H1 (cell line): Measurements from ENCODE around the gene AMH. TPM values are rescaled to one million over a fixed set of nuclear protein-coding genes. Genes with fewer than 3 reads are reported as not detected.
A peak's percentile ranks its signal among the peaks of the same experiment; 100 is the strongest.

Experiments
- ASH2L ChIP-seq: fragments of 200-600, 300-600 bp; sonication (generic); IDR thresholded peaks from one replicate; pipeline ENCODE4 v1.7.1; 2017; ENCODE audit warnings: low read length
- BCL11A ChIP-seq, 2 experiments: IDR thresholded peaks; one replicate each; pipeline ENCODE4 v1.6.1; 2011; ENCODE audit warnings: low read depth in 2 of 2, low read length in 2 of 2, mild to moderate bottlenecking in 2 of 2
- BRCA1 ChIP-seq: IDR thresholded peaks from 2 replicates; pipeline ENCODE4 v1.6.1; 2012; ENCODE audit warnings: low read depth, low read length, improper control_type of control experiment
- CHD1 ChIP-seq: IDR thresholded peaks from 2 replicates; pipeline ENCODE4 v1.6.1; 2012; ENCODE audit warnings: low read depth, low read length, improper control_type of control experiment
- HDAC2 ChIP-seq, 2 experiments: fragments of 300-600 bp in 1 of 2; sonication (generic) in 1 of 2; IDR thresholded peaks; 2 replicates each; pipeline ENCODE4 v1.6.1; 2011 to 2012; ENCODE audit warnings: low read depth in 2 of 2, low read length in 2 of 2, mild to moderate bottlenecking in 2 of 2, moderate library complexity in 2 of 2, borderline replicate concordance in 1 of 2, inconsistent platforms in 1 of 2
- MAFK ChIP-seq: IDR thresholded peaks from 2 replicates; pipeline ENCODE4 v1.6.1; 2012; ENCODE audit warnings: low read depth, mild to moderate bottlenecking, improper control_type of control experiment, low read length
- NANOG ChIP-seq: IDR thresholded peaks from 2 replicates; pipeline ENCODE4 v1.6.1; 2011; ENCODE audit warnings: low read length, low read depth, mild to moderate bottlenecking, inconsistent platforms; ENCODE audit not compliant: insufficient read depth, poor library complexity, severe bottlenecking
- PHF8 ChIP-seq: fragments of 200-600 bp; sonication (generic); conservative IDR thresholded peaks from 2 replicates; pipeline ENCODE4 v1.7.1; 2012; ENCODE audit warnings: low read depth, mild to moderate bottlenecking, inconsistent platforms, low read length, moderate library complexity
- POLR2A ChIP-seq, 2 experiments: IDR thresholded peaks; 1 replicate in 1 of 2; 2 replicates in 1 of 2; pipeline ENCODE4 v1.6.1; 2011; ENCODE audit warnings: low read depth in 2 of 2, low read length in 2 of 2, mild to moderate bottlenecking in 2 of 2; ENCODE audit errors: control extremely low read depth in 1 of 2
- POLR2AphosphoS5 ChIP-seq: IDR thresholded peaks from 2 replicates; pipeline ENCODE4 v1.6.1; 2011; ENCODE audit warnings: low read depth, low read length
- RFX5 ChIP-seq: IDR thresholded peaks from 2 replicates; pipeline ENCODE4 v1.6.1; 2011; ENCODE audit warnings: low read depth, low read length, improper control_type of control experiment, borderline replicate concordance
- SIN3A ChIP-seq, 2 experiments: IDR thresholded peaks in 1 of 2; conservative IDR thresholded peaks in 1 of 2; 2 replicates each; pipeline ENCODE4 v1.6.1; 2011 to 2012; ENCODE audit warnings: low read length in 2 of 2, improper control_type of control experiment in 1 of 2, low read depth in 1 of 2, mild to moderate bottlenecking in 1 of 2
- SP1 ChIP-seq: IDR thresholded peaks from 2 replicates; pipeline ENCODE4 v1.6.1; 2011; ENCODE audit warnings: low read depth, low read length
- SP4 ChIP-seq: IDR thresholded peaks from 2 replicates; pipeline ENCODE4 v1.6.1; 2012; ENCODE audit warnings: low read length, inconsistent platforms
- TAF7 ChIP-seq: optimal IDR thresholded peaks from 2 replicates; pipeline ENCODE3; 2011; ENCODE audit warnings: low read depth, mild to moderate bottlenecking, inconsistent platforms, low read length, moderate library complexity, borderline replicate concordance
- TBP ChIP-seq: IDR thresholded peaks from 2 replicates; pipeline ENCODE4 v1.6.1; 2011; ENCODE audit warnings: low read depth, low read length, improper control_type of control experiment
- polyA plus RNA-seq, 7 experiments: library from polyadenylated mRNA; depleted of rRNA in 3 of 7; stranded (reverse) in 5 of 7; unstranded in 2 of 7; fragments of >200 nt in 5 of 7; fragments of 200-250 nt in 2 of 7; gene quantifications; 1 replicate in 5 of 7; 2 replicates in 1 of 7; 4 replicates in 1 of 7; pipeline versions ENCODE4 v1.2.1 to v1.2.3, GENCODE V29; 2011 to 2013; ENCODE audit warnings: missing spikeins in 2 of 7, mixed read lengths in 2 of 7
- total RNA-seq: library from RNA; stranded (reverse); fragmentation: NEBNext Ultra II Directional; extraction: Animal tissue kit (Norgen Biotek cat#: 25700); gene quantifications from 2 replicates; pipeline ENCODE4 v1.2.1, GENCODE V29; 2021
- TF ChIP-seq, protein P1 (sequence below): IDR thresholded peaks from 2 replicates; pipeline ENCODE4 v1.6.1; 2012; ENCODE audit warnings: inconsistent platforms
- TF ChIP-seq, protein P2 (sequence below): IDR thresholded peaks from 2 replicates; pipeline ENCODE4 v1.6.1; 2012; ENCODE audit warnings: inconsistent platforms
- TF ChIP-seq, protein P3 (sequence below): IDR thresholded peaks from 2 replicates; pipeline ENCODE4 v1.6.1; 2011; ENCODE audit warnings: low read length, improper control_type of control experiment

Gene AMH
- total and polyA plus RNA-seq, 2 of the 8 experiments (the other 6 are each of a cell fraction or from before 2014, with no cell fraction given) = 10.5 to 15.4 TPM

DNA sequence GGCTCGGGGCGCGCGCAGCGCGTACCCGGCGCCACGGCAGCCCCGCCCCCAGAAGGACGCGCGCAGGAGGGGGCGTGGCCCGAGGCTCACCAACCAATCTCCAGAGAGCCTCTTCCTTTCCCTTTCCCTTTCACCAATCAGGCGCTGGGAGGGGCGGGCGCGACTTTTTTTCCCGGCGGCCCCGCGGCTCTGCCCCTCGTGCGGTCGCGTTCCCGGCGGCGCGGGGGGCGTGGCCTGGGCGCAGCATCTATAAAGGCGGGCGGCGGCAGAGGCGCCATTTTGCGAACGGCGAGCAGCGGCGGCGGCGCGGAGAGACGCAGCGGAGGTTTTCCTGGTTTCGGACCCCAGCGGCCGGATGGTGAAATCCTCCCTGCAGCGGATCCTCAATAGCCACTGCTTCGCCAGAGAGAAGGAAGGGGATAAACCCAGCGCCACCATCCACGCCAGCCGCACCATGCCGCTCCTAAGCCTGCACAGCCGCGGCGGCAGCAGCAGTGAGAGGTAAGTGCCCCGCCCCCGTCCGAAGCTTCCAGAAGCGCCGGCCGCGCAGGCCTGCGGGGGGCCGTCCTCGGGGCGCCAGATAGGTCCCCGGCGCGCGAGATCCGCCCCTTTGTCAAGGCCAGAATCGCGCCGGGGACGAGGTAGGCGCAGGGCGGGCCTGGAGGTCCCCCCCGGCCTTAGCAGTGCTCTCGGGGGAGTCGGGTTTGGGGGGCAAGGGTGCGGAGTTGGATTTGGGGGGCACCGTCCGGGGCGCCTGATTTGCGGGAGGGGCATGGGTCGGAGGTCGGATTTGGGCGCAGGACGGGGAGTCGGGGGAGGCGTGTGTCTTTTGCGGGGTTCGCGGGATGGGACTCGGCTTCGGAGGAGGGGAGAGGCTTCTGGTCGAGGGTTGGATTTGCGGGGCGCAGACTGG lies 20.4 kb downstream of the AMH start (continued):
- TF ChIP-seq SP1 (peak; percentile 88), CHD1 (peak; percentile 31; the same call in 1 of the 2 replicates), POLR2A (IDR thresholded peaks at IDR 0.05; ENCODE audit: control extremely low read depth in 1 of 2, low read depth in 2 of 2, low read length in 2 of 2) (peak; percentile 99), BCL11A (IDR thresholded peaks at IDR 0.05; ENCODE audit: low read depth in 2 of 2, low read length in 2 of 2) (no peak), RFX5 (no peak), TBP (peak; percentile 98), SIN3A (conservative IDR thresholded peaks at IDR 0.05 in 1 of 2, IDR thresholded peaks at IDR 0.05 in 1 of 2; ENCODE audit: low read depth in 1 of 2, low read length in 2 of 2) (peak; percentile 63 to 74; a peak in 1 of 4 replicates), NANOG (no peak), PHF8 (peak; percentile 99), ASH2L (peak; percentile 71), MAFK (no peak), HDAC2 (IDR thresholded peaks at IDR 0.05; ENCODE audit: borderline replicate concordance in 1 of 2, low read depth in 2 of 2, low read length in 2 of 2) (0 out of 4 replicates have a peak, but pooled peaks of 1 of the 2 experiments have one; percentile 61), SP4 (peak; percentile 91), BRCA1 (no peak), TAF7 (peak; percentile 97), POLR2AphosphoS5 (peak; percentile 96)
- TF ChIP-seq, protein P1, sequence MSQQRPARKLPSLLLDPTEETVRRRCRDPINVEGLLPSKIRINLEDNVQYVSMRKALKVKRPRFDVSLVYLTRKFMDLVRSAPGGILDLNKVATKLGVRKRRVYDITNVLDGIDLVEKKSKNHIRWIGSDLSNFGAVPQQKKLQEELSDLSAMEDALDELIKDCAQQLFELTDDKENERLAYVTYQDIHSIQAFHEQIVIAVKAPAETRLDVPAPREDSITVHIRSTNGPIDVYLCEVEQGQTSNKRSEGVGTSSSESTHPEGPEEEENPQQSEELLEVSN = peak; percentile 39; the same call in 1 of the 2 replicates
- TF ChIP-seq, protein P2, sequence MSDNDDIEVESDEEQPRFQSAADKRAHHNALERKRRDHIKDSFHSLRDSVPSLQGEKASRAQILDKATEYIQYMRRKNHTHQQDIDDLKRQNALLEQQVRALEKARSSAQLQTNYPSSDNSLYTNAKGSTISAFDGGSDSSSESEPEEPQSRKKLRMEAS = peak; percentile 77
- TF ChIP-seq, protein P3, sequence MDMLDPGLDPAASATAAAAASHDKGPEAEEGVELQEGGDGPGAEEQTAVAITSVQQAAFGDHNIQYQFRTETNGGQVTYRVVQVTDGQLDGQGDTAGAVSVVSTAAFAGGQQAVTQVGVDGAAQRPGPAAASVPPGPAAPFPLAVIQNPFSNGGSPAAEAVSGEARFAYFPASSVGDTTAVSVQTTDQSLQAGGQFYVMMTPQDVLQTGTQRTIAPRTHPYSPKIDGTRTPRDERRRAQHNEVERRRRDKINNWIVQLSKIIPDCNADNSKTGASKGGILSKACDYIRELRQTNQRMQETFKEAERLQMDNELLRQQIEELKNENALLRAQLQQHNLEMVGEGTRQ = no peak
- TF ChIP-seq, all 59 proteins: peak for 21
